Heart right ventricle (tissue), 16 donors: ENCODE results near the gene PRPF31. TPM values are rescaled to one million over a fixed set of nuclear protein-coding genes. Genes with fewer than 3 reads are reported as not detected.
A peak's percentile ranks its signal among the peaks of the same experiment; 100 is the strongest.

Experiments used
- ATAC-seq, 8 donors: fragments of 200-7000 bp; cut with Tn5 transposase; one replicate each; pipeline ENCODE4 v1.9.1; 2020; ENCODE audit warnings: mild to moderate bottlenecking in 8 of 8, moderate library complexity in 8 of 8, moderate number of reproducible peaks in 1 of 8
- DNase-seq, 2 donors: peaks; one replicate each; pipeline ENCODE4 v3.0.0-alpha.2; 2020
- H3K27ac ChIP-seq, 10 donors: fragments of 200-600 bp; sonication (generic) in 2 of 10; one replicate each; pipeline versions ENCODE4 v1.5.0 to v1.8.0; 2020 to 2022; ENCODE audit warnings: mild to moderate bottlenecking in 3 of 10
- H3K27me3 ChIP-seq, 7 donors: fragments of 200-600 bp; one replicate each; pipeline ENCODE4 v1.8.0; 2021 to 2022; ENCODE audit warnings: mild to moderate bottlenecking in 2 of 7
- H3K36me3 ChIP-seq, 9 donors: fragments of 200-600 bp; sonication (generic) in 1 of 9; one replicate each; pipeline versions ENCODE4 v1.5.0 to v1.8.0; 2020 to 2022; ENCODE audit warnings: mild to moderate bottlenecking in 2 of 9
- H3K4me1 ChIP-seq, 9 donors: fragments of 200-600 bp; sonication (generic) in 1 of 9; one replicate each; pipeline versions ENCODE4 v1.5.0 to v1.8.0; 2020 to 2022; ENCODE audit warnings: mild to moderate bottlenecking in 4 of 9
- H3K4me3 ChIP-seq, 10 donors: fragments of 200-600 bp; sonication (generic) in 2 of 10; one replicate each; pipeline versions ENCODE4 v1.5.0 to v1.8.0; 2020 to 2022; ENCODE audit warnings: mild to moderate bottlenecking in 7 of 10, moderate library complexity in 2 of 10
- H3K9me3 ChIP-seq, 11 donors: fragments of 200-600 bp in 10 of 11; sonication (generic) in 2 of 11; one replicate each; pipeline versions ENCODE4 v1.5.0 to v1.8.0; 2013 to 2022; ENCODE audit warnings: mild to moderate bottlenecking in 2 of 11, control low read depth in 1 of 11, moderate library complexity in 1 of 11
- CTCF ChIP-seq, 9 donors: fragments of 200-600 bp; sonication (generic) in 2 of 9; IDR thresholded peaks; one replicate each; pipeline versions ENCODE4 v1.5.0 to v1.8.0; 2021 to 2022; ENCODE audit warnings: antibody characterized with exemption in 9 of 9, mild to moderate bottlenecking in 5 of 9, moderate library complexity in 1 of 9
- WGBS, 2 donors: extraction: QIAGEN DNeasy Blood & Tissue Kit; methylation state at CpG; one replicate each; pipeline ENCODE4 v1.1.7; 2013; ENCODE audit warnings: inconsistent platforms in 1 of 2; 5-methylcytosine and 5-hydroxymethylcytosine counted together
- intact Hi-C, 10 donors: fragments of 100-400 bp; cut with DNase I; formaldehyde crosslinking; loops; one replicate each; pipeline versions ENCODE4 v1.11.1 to v1.14.2; 2022
- polyA plus RNA-seq, 2 donors: library from polyadenylated mRNA; stranded (reverse); fragments of 200-250 nt; gene quantifications; one replicate each; pipeline ENCODE4 v1.2.3, GENCODE V29; 2013
- total RNA-seq, 10 donors: library from RNA; stranded (reverse); fragmentation: NEBNext Ultra II Directional in 3 of 10; extraction: Animal tissue kit (Norgen Biotek cat#: 25700) in 3 of 10; gene quantifications; one replicate each; pipeline versions ENCODE4 v1.2.1 to v1.2.4, GENCODE V29; 2021 to 2023
- donor health status: Arrhythmogenic right ventricular cardiomyopathy.
- donor health status: ischemic (EF 13 %, LVEDD 7.1; RV severe dilation, severe dysfunction).
- donor health status: healthy with polysubstance abuse.
- donor health status: DM: no; HTN: yes; CAD: no.
- donor health status: DM: no; HTN: no; CAD: no.
- donor health status: ischemic (EF 25% LVEDD 6.9; RV normal size, moderate dysfunction).
- donor health status: ischemic (EF 25% LVEDD 5.7; RV mildly dilated, moderate dysfunction).
- donor health status: healthy.
- donor health status: DM: yes; HTN: yes; CAD: no.
- donor health status: Ischemic cardiomyopathy.
- donor health status: ischemic (EF 35%, LVEDD 5.7; RV mildly dilated, moderate dysfunction).
- donor health status: nonischemic (EF 11% LVEDD 7.7; RV severe dilation, severe dysfunction).
- donor health status: DM: yes; HTN: yes; CAD: no.
- donor health status: PGD.
- donor health status: ischemic (EF 29% LVEDD 5.4; RV normal size, mild dysfunction).
- donor health status: nonischemic (EF 23%, LVEDD 6.1; RV moderate dilation, normal function).

Gene PRPF31
- total and polyA plus RNA-seq, 12 donors, result 35.9 to 52.8 (median 43.4) TPM

GRCh38 chr19:54142166-54142780 lies 26.7 kb downstream of the PRPF31 start:
- no peak for DNase-seq

GRCh38 chr19:54145541-54146158 lies 30.1 kb downstream of the PRPF31 start:
- WGBS, 2 donors, result 87 to 91% methylated on average over 28 of the region's 28 CpGs
- ATAC-seq, result no peak
- no peak for TF ChIP-seq CTCF (IDR thresholded peaks at IDR 0.05)
- DNase-seq, result no peak
- Histone ChIP-seq H3K36me3 (peaks cover 9 to 98% (median 76%) of the 10 kb centered on the region in 9 donors), H3K27ac (no peak overlapping the region), H3K9me3 (no peaks in the 10 kb centered on the region), H3K4me1 (peaks cover 0 to 32% (median 13%) of the 10 kb centered on the region in 9 donors), H3K27me3 (no peaks in the 10 kb centered on the region), H3K4me3 (no peak overlapping the region)
- intact Hi-C loops, result no loop called here

More at GRCh38 chr19:54142166-54142780, 26.7 kb downstream of the PRPF31 start:
- no peak overlapping the region for H3K4me3 ChIP-seq
- no peaks in the 10 kb centered on the region for H3K9me3 ChIP-seq
- intact Hi-C loops, result no loop called here
- TF ChIP-seq CTCF (IDR thresholded peaks at IDR 0.05), result no peak
- no peaks in the 10 kb centered on the region for H3K27me3 ChIP-seq
- no peak for ATAC-seq
- peaks cover 12 to 47% (median 34%) of the 10 kb centered on the region in 9 donors for H3K4me1 ChIP-seq
- H3K27ac ChIP-seq, result no peak overlapping the region
- peaks cover 9 to 72% (median 49%) of the 10 kb centered on the region in 9 donors for H3K36me3 ChIP-seq
- WGBS, 2 donors, result 81 to 84% methylated on average over 7 of the region's 7 CpGs

- Histone ChIP-seq H3K4me3 (no peak overlapping the region), H3K27ac (peak overlapping the region in 7 of 10 donors; percentile 5 to 63 (median 40)), H3K9me3 (no peaks in the 10 kb centered on the region), H3K4me1 (peaks cover 0 to 23% (median 7%) of the 10 kb centered on the region in 9 donors), H3K27me3 (no peaks in the 10 kb centered on the region), H3K36me3 (peaks cover 9 to 100% (median 93%) of the 10 kb centered on the region in 9 donors)
- intact Hi-C loops, result no loop called here
- peak; percentile 47 to 80 for DNase-seq
- TF ChIP-seq CTCF (IDR thresholded peaks at IDR 0.05), result peak in 1 of 9 donors; percentile 8
- WGBS, 2 donors, result 70 to 73% methylated on average over 3 of the region's 3 CpGs
- peak; percentile 10 to 82 (median 67) for ATAC-seq
Measured at GRCh38 chr19:54147676-54148075, 32.1 kb downstream of the PRPF31 start.

GRCh38 chr19:54148158-54148557 lies 32.6 kb downstream of the PRPF31 start:
- no peak for TF ChIP-seq CTCF (IDR thresholded peaks at IDR 0.05)
- peaks cover 9 to 100% (median 93%) of the 10 kb centered on the region in 9 donors for H3K36me3 ChIP-seq
- 67 to 73% methylated on average over 19 of the region's 19 CpGs for WGBS, 2 donors
- H3K4me3 ChIP-seq, result no peak overlapping the region
- intact Hi-C loops, result no loop called here
- no peaks in the 10 kb centered on the region for H3K9me3 ChIP-seq
- DNase-seq (no peak), ATAC-seq (peak in 4 of 8 donors; percentile 5 to 27 (median 7))
- H3K27me3 ChIP-seq, result no peaks in the 10 kb centered on the region
- peaks cover 0 to 23% (median 11%) of the 10 kb centered on the region in 9 donors for H3K4me1 ChIP-seq
- peak overlapping the region in 7 of 10 donors; percentile 5 to 63 (median 40) for H3K27ac ChIP-seq
